Fibroblast of pulmonary artery (primary cell): ENCODE data around the gene NTRK1.

Experiments
- DNase-seq: peaks from one replicate; pipeline ENCODE4 v3.0.0-alpha.2; 2010; ENCODE audit warnings: low read depth
- H3K4me3 ChIP-seq: replicated peaks from 2 replicates; pipeline ENCODE4 v1.5.1; 2011; ENCODE audit warnings: low read depth, mild to moderate bottlenecking, control low read depth, low read length, moderate library complexity
- TF ChIP-seq, protein P1 (sequence below): IDR thresholded peaks from 2 replicates; pipeline ENCODE4 v1.5.1; 2011; ENCODE audit warnings: mild to moderate bottlenecking, control low read depth, low read length, inconsistent platforms; ENCODE audit errors: missing control alignments

NTRK1 gene

DNA sequence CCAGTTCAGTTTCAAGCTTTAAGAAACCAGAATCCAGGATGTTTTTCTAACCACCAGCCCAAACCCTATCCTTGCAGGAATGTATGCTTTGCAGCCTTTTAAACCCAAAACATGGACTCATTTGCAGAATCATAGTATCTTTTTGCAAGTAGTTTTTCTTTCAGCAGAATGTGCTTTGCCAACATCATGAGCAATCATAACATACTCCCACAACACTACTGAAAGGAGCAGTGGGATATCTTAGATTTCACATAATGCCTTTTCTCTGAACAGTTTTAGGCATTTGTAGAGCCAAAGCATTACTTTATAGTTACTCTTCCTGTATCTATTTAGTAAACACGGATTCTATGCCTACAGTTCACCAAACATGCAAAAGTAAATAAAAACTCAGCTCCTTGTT lies 34.0 kb upstream of the NTRK1 start:
- H3K4me3 ChIP-seq, result no peak overlapping the region
- TF ChIP-seq, protein P1, sequence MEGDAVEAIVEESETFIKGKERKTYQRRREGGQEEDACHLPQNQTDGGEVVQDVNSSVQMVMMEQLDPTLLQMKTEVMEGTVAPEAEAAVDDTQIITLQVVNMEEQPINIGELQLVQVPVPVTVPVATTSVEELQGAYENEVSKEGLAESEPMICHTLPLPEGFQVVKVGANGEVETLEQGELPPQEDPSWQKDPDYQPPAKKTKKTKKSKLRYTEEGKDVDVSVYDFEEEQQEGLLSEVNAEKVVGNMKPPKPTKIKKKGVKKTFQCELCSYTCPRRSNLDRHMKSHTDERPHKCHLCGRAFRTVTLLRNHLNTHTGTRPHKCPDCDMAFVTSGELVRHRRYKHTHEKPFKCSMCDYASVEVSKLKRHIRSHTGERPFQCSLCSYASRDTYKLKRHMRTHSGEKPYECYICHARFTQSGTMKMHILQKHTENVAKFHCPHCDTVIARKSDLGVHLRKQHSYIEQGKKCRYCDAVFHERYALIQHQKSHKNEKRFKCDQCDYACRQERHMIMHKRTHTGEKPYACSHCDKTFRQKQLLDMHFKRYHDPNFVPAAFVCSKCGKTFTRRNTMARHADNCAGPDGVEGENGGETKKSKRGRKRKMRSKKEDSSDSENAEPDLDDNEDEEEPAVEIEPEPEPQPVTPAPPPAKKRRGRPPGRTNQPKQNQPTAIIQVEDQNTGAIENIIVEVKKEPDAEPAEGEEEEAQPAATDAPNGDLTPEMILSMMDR, result no peak
- peak; percentile 33 for DNase-seq

DNA sequence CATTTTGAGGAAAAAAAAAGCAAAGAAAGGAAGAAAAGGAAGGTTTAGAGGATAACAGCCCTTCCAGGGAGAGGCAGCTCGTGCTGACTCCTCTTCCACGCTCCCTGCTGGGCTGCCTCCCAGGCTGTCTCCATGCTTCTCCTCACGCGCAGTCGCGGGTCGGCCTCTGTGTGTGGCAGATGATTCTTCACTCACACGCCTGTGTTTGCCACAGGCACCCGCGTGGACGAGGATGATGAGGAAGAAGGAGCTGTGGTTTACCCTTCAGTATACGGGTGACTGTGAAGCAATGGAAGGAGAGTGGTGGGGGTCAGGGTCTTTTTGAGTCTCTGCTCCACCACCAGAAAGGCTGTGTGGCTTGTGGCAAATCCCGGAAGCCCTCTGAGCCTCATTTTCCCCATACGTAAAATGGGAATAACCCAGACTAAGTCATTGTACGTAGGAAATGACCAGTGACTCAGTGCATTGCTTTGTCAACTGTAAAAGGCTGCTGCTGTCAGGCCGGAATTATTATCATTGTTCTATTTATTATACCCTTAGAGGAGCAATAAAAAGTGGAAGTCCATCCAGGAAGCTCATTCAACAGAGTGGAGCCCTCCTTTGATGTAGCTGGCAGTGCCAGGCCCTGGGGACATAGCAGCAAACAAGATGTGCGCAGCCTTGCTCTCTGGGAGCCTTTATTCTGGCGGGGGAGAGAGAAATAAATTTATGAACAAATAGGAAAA lies 32.1 kb upstream of the NTRK1 start:
- DNase-seq, result no peak
- H3K4me3 ChIP-seq, result no peak overlapping the region
- TF ChIP-seq, protein P1, result no peak

DNA sequence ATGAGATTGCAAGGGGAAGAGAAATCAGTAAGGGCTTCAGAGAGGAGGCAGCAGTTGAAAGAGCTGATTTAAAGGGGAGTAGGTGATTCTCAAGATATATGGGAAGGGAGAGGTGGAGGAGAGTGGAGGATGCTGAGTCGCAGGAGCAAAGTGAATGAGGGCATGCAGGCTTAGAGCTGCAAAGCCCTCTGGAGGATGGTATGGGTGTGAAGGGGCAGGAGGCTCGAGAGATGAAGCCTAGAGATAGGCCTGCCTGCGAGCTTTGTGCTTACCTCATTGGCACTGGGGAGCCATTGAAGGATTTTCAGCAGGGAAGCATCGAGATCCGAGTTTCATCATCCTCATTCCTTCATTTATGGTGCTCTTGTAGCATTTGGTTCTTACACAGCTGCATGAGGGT lies 28.2 kb upstream of the NTRK1 start:
- no peak overlapping the region for H3K4me3 ChIP-seq
- TF ChIP-seq, protein P1, result no peak
- DNase-seq, result no peak

DNA sequence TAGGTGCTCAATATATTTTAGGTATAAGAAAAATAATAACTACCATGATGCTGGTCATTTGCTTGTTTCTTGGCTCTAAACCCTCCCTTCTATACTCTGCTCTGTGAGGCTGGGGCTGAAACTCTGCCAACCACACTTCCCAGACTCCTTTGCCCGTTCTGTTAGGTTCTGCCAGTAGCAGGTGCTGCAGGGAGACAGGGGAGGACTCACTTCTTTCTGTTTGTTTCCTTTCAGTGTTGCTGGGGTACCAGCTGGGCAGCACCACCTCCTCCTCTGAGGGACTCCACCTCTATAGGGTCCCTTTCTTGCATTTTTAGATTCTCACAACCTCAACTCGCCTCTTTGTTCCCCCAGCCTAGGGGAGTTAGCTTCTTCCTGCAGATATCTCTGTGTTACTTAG lies 27.1 kb upstream of the NTRK1 start:
- no peak overlapping the region for H3K4me3 ChIP-seq
- no peak for DNase-seq
- TF ChIP-seq, protein P1, result no peak

DNA sequence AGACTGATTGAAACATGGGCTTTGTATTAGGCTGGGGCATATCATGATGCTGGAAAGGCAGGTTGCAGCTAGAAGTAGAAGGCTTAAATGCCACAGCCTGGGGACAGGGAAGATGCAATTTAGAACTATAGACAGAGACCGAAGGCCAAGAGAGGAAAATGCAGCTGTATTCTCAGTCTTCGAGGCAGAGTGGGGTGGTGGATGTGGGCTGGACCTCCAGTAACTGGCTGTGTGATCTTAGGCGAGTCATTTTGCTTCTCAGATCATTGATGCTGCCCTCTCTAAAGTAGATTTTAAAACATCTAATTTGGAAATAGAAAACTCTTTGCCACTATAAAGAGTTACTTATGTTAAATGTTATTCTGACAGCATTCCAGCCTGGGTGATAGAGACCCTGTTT lies 26.3 kb upstream of the NTRK1 start:
- TF ChIP-seq, protein P1, result no peak
- no peak overlapping the region for H3K4me3 ChIP-seq
- no peak for DNase-seq

- TF ChIP-seq, protein P1, result no peak
- no peak for DNase-seq
- H3K4me3 ChIP-seq, result no peak overlapping the region
These were observed 24.5 kb upstream of the NTRK1 start for GRCh38 chr1:156836041-156836654.

- no peak for DNase-seq
- TF ChIP-seq, protein P1, result no peak
- H3K4me3 ChIP-seq, result no peak overlapping the region
These were observed 23.8 kb upstream of the NTRK1 start for GRCh38 chr1:156836892-156837291.
